T-helper 9 cell (primary cell): ENCODE results near the gene SHCBP1L.
"Not testable (repeated sequence)": the region's sequence is repeated elsewhere in the genome, so short reads cannot be mapped to it uniquely, and the experiment has no call there.

Source experiments
- DNase-seq: peaks from one replicate; pipeline ENCODE4 v3.0.0-alpha.2; 2020

SHCBP1L gene

GRCh38 chr1:182965096-182965495, 12.1 kb upstream of the SHCBP1L start:
- no peak for DNase-seq

GRCh38 chr1:182962554-182963115, 9.7 kb upstream of the SHCBP1L start:
- no peak for DNase-seq

- no peak for DNase-seq
Observed at GRCh38 chr1:182960046-182960445, 7.1 kb upstream of the SHCBP1L start.

GRCh38 chr1:182957902-182958395, 5.0 kb upstream of the SHCBP1L start:
- DNase-seq: no peak

GRCh38 chr1:182956708-182957365, 3.9 kb upstream of the SHCBP1L start:
- no peak for DNase-seq

- no peak for DNase-seq
Observed at GRCh38 chr1:182955596-182956588, 2.9 kb upstream of the SHCBP1L start.

GRCh38 chr1:182953826-182954225, 860 bp upstream of the SHCBP1L start:
- DNase-seq: no peak

- not testable (repeated sequence) for DNase-seq
Observed at GRCh38 chr1:182943336-182943735, 9.6 kb downstream of the SHCBP1L start.

- not testable (repeated sequence) for DNase-seq
Observed at GRCh38 chr1:182942145-182942544, 10.8 kb downstream of the SHCBP1L start.

GRCh38 chr1:182939413-182939812, 13.6 kb downstream of the SHCBP1L start:
- no peak for DNase-seq

- DNase-seq: no peak
Observed at GRCh38 chr1:182935716-182936115, 17.2 kb downstream of the SHCBP1L start.

- no peak for DNase-seq
Observed at GRCh38 chr1:182930985-182931384, 22.0 kb downstream of the SHCBP1L start.

- DNase-seq: no peak
Observed at GRCh38 chr1:182927693-182928433, 25.1 kb downstream of the SHCBP1L start.

- DNase-seq: no peak
Observed at GRCh38 chr1:182925661-182926060, 27.3 kb downstream of the SHCBP1L start.

- no peak for DNase-seq
Observed at GRCh38 chr1:182917378-182917777, 35.6 kb downstream of the SHCBP1L start.

- no peak for DNase-seq
Observed at GRCh38 chr1:182913401-182913800, 39.6 kb downstream of the SHCBP1L start.

- DNase-seq: no peak
Observed at GRCh38 chr1:182910143-182910542, 42.8 kb downstream of the SHCBP1L start.

- DNase-seq: no peak
Observed at GRCh38 chr1:182909578-182909977, 43.4 kb downstream of the SHCBP1L start.

- DNase-seq: no peak
Observed at GRCh38 chr1:182905321-182905720, 47.6 kb downstream of the SHCBP1L start.

- not testable (repeated sequence) for DNase-seq
Observed at GRCh38 chr1:182901946-182902345, 51.0 kb downstream of the SHCBP1L start.

- DNase-seq: no peak
Observed at GRCh38 chr1:182897696-182898095, 55.3 kb downstream of the SHCBP1L start.

- no peak for DNase-seq
Observed at GRCh38 chr1:182890927-182891610, 61.9 kb downstream of the SHCBP1L start.
